T1000 (cell line): ENCODE measurements around the gene PLCXD1.
"Not testable (repeated sequence)": the region's sequence is repeated elsewhere in the genome, so short reads cannot be mapped to it uniquely, and the experiment has no call there.

ENCODE experiments used
- DNase-seq: peaks from one replicate; lab custom pipeline; 2025; ENCODE audit warnings: mixed read lengths; lab: John Stamatoyannopoulos, UW

PLCXD1 gene

DNA sequence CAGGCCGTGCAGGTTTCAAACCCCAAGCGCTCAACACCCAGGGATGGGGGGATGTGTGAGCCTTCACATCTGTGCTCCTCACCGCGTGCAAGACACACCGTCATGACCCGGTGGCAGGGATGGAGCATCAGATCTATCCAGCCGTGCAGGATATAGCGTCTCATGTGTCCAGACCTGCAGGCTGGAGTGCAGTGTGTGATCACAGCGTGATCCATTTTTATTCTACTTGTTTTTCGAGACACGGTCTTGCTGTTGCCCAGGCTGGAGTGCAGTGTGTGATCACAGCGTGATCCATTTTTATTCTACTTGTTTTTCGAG lies 70.1 kb downstream of the PLCXD1 start:
- not testable (repeated sequence) for DNase-seq

DNA sequence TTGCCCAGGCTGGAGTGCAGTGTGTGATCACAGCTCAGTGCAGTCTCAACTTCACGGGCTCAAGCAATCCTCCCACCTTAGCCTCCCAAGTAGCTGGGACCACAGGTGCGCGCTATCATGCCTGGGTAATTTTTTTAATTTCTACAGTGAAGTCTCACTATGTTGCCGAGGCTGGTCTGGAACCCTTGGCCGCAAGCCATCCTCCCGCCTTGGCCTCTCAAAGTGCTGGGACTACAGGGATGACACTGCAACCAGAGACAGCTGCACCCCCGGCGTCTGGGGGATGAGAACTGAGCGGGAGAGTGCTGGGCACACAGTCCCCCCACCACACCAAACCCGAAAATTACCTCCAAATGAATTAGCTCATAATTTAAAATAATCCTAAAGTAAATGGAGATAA lies 70.6 kb downstream of the PLCXD1 start:
- no peak for DNase-seq

DNA sequence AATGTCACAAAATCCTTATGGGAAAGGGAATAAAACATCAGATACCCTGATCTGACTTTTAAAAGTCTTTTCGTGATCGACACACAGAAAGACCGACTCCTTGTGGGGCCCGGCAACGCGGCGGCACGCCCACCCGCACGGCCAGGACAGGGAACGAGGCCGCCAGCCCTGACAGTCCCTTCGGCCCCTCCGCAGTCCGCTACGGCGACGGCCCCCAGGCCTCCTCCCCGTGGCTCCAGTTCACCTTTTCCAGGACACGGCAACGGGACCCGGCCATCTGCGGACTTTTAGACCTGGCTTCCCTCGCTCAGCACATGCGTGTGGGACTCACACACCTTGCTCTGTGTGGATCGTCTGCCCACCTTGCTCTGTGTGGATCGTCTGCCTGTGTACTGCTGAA lies 71.0 kb downstream of the PLCXD1 start:
- no peak for DNase-seq

DNA sequence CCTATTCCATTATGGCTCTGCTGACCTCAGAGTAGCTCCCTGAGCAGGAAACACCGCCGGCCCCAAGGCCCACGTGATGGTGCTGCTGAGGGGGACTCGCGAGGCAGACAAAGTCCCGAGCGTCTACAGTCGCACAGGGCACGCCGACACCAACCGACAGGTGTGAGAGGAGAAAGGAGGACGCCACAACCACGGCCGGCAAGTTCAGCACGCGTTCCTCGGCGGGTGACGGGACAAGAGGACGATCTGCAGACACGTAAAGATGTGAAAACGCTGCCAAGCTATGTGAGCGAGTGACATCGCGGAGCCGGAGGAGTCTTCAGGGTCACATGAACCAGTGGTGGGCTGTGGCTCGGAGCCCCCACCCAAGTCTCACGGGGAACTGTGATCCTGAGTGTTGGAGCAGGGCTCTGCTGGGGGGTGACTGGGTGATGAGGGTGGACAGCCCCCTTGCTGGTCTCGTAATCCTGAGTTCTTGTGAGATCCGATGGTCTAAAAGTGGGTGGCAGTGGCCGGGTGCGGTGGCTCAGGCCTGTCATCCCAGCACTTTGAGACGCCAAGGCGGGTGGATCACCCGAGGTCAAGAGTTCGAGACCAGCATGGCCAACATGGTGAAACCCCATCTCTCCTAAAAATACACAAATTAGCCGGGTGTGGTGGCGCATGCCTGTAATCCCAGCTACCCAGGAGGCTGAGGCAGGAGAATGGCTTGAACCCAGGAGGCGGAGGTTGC lies 71.6 kb downstream of the PLCXD1 start:
- DNase-seq: no peak
